Ectodermal cell (in vitro differentiated cells): ENCODE results near the gene B4GALT5.
A peak's percentile ranks its signal among the peaks of the same experiment; 100 is the strongest.
"Not testable (repeated sequence)": the region's sequence is repeated elsewhere in the genome, so short reads cannot be mapped to it uniquely, and the experiment has no call there.

ENCODE experiments used
- H3K27ac ChIP-seq: 2 replicates; pipeline ENCODE4 v1.7.0; 2013; ENCODE audit warnings: mild to moderate bottlenecking, low read depth, low read length; ENCODE audit not compliant: insufficient read depth, poor library complexity, severe bottlenecking
- H3K27me3 ChIP-seq: 2 replicates; pipeline ENCODE4 v1.7.0; 2013; ENCODE audit warnings: mild to moderate bottlenecking, low read length; ENCODE audit not compliant: insufficient read depth, control insufficient read depth, poor library complexity, severe bottlenecking
- H3K36me3 ChIP-seq: one replicate; pipeline ENCODE4 v1.7.0; 2013; ENCODE audit warnings: low read length; ENCODE audit not compliant: control insufficient read depth, insufficient read depth
- H3K4me1 ChIP-seq: one replicate; pipeline ENCODE4 v1.7.0; 2013; ENCODE audit warnings: low read length; ENCODE audit not compliant: control insufficient read depth, insufficient read depth
- H3K4me3 ChIP-seq: 2 replicates; pipeline ENCODE4 v1.7.0; 2013; ENCODE audit warnings: low read depth, low read length, control low read depth; ENCODE audit not compliant: insufficient read depth
- H3K9me3 ChIP-seq: 2 replicates; pipeline ENCODE4 v1.7.0; 2013; ENCODE audit warnings: mild to moderate bottlenecking, low read length, moderate library complexity; ENCODE audit not compliant: control insufficient read depth
- WGBS, 2 experiments: methylation state at CpG; one replicate each; pipeline ENCODE4 v1.1.7; 2013; ENCODE audit warnings: missing lambda C conversion rate in 2 of 2; 5-methylcytosine and 5-hydroxymethylcytosine counted together

The B4GALT5 gene

GRCh38 chr20:49631061-49631716 lies 82.5 kb downstream of the B4GALT5 start:
- H3K36me3 ChIP-seq = no peaks in the 10 kb centered on the region
- peaks cover 2% of the 10 kb centered on the region for H3K9me3 ChIP-seq
- peak overlapping the region; percentile 13 for H3K27ac ChIP-seq
- H3K4me1 ChIP-seq = peaks cover 23% of the 10 kb centered on the region
- H3K27me3 ChIP-seq = no peaks in the 10 kb centered on the region
- WGBS, 2 experiments = 87 to 88% methylated on average over 9 of the region's 9 CpGs
- no peak overlapping the region for H3K4me3 ChIP-seq

GRCh38 chr20:49630396-49630951 lies 83.2 kb downstream of the B4GALT5 start:
- peaks cover 23% of the 10 kb centered on the region for H3K4me1 ChIP-seq

GRCh38 chr20:49629606-49630005 lies 84.1 kb downstream of the B4GALT5 start:
- no peak overlapping the region for H3K27ac ChIP-seq
- H3K36me3 ChIP-seq = no peaks in the 10 kb centered on the region
- H3K4me3 ChIP-seq = no peak overlapping the region
- WGBS, 2 experiments = 95 to 100% methylated on average over 1 of the region's 1 CpG
- no peaks in the 10 kb centered on the region for H3K27me3 ChIP-seq
- H3K4me1 ChIP-seq = peaks cover 23% of the 10 kb centered on the region
- H3K9me3 ChIP-seq = peaks cover 2% of the 10 kb centered on the region

More at GRCh38 chr20:49630396-49630951, 83.2 kb downstream of the B4GALT5 start:
- H3K27me3 ChIP-seq = no peaks in the 10 kb centered on the region
- H3K4me3 ChIP-seq = no peak overlapping the region
- no peaks in the 10 kb centered on the region for H3K36me3 ChIP-seq
- 80% methylated on average over 10 of the region's 10 CpGs for WGBS, 2 experiments
- peaks cover 2% of the 10 kb centered on the region for H3K9me3 ChIP-seq
- H3K27ac ChIP-seq = no peak overlapping the region

- not testable (repeated sequence) for H3K9me3 ChIP-seq, H3K27ac ChIP-seq, H3K4me3 ChIP-seq, H3K27me3 ChIP-seq, H3K36me3 ChIP-seq
- WGBS, 2 experiments = 85 to 93% methylated on average over 3 of the region's 3 CpGs
- peaks cover 15% of the 10 kb centered on the region for H3K4me1 ChIP-seq
These were observed 85.4 kb downstream of the B4GALT5 start for GRCh38 chr20:49628280-49628679.

GRCh38 chr20:49627329-49627761 lies 86.3 kb downstream of the B4GALT5 start:
- 91 to 92% methylated on average over 6 of the region's 6 CpGs for WGBS, 2 experiments
- no peaks in the 10 kb centered on the region for H3K27me3 ChIP-seq
- no peaks in the 10 kb centered on the region for H3K36me3 ChIP-seq
- peaks cover 12% of the 10 kb centered on the region for H3K4me1 ChIP-seq
- H3K9me3 ChIP-seq = peaks cover 2% of the 10 kb centered on the region
- H3K27ac ChIP-seq = no peak overlapping the region
- no peak overlapping the region for H3K4me3 ChIP-seq

GRCh38 chr20:49624988-49625387 lies 88.7 kb downstream of the B4GALT5 start:
- not testable (repeated sequence) for H3K27ac ChIP-seq, H3K4me3 ChIP-seq, H3K9me3 ChIP-seq, H3K36me3 ChIP-seq, H3K27me3 ChIP-seq, H3K4me1 ChIP-seq
- WGBS, 2 experiments = 96 to 97% methylated on average over 10 of the region's 10 CpGs

- Histone ChIP-seq H3K27me3 (no peaks in the 10 kb centered on the region), H3K4me3 (no peak overlapping the region), H3K9me3 (peaks cover 2% of the 10 kb centered on the region), H3K27ac (no peak overlapping the region), H3K4me1 (no peaks in the 10 kb centered on the region), H3K36me3 (no peaks in the 10 kb centered on the region)
- WGBS, 2 experiments = 94 to 97% methylated on average over 6 of the region's 6 CpGs
These were observed 89.4 kb downstream of the B4GALT5 start for GRCh38 chr20:49624317-49624716.

GRCh38 chr20:49622243-49622642 lies 91.4 kb downstream of the B4GALT5 start:
- no peak overlapping the region for H3K4me3 ChIP-seq
- H3K4me1 ChIP-seq = no peaks in the 10 kb centered on the region
- 60 to 70% methylated on average over 1 of the region's 1 CpG for WGBS, 2 experiments
- H3K27me3 ChIP-seq = no peaks in the 10 kb centered on the region
- H3K9me3 ChIP-seq = no peaks in the 10 kb centered on the region
- H3K27ac ChIP-seq = no peak overlapping the region
- no peaks in the 10 kb centered on the region for H3K36me3 ChIP-seq

- Histone ChIP-seq H3K4me1 (no peaks in the 10 kb centered on the region), H3K36me3 (no peaks in the 10 kb centered on the region), H3K9me3 (no peaks in the 10 kb centered on the region), H3K27me3 (no peaks in the 10 kb centered on the region), H3K4me3 (no peak overlapping the region), H3K27ac (no peak overlapping the region)
- WGBS, 2 experiments = 90 to 94% methylated on average over 12 of the region's 12 CpGs
These were observed 93.1 kb downstream of the B4GALT5 start for GRCh38 chr20:49620364-49621240.
